Motor neuron (in vitro differentiated cells): ENCODE measurements around the gene FGF14. TPM values are rescaled to one million over a fixed set of nuclear protein-coding genes. Genes with fewer than 3 reads are reported as not detected.
"Not testable (repeated sequence)": the region's sequence is repeated elsewhere in the genome, so short reads cannot be mapped to it uniquely, and the experiment has no call there.

Source experiments
- ATAC-seq, 8 experiments: fragments of 200-7000 bp; cut with Tn5 transposase; replicated peaks in 6 of 8; 2 replicates each; pipeline ENCODE4 v1.8.0; 2021; ENCODE audit warnings: mild to moderate bottlenecking in 8 of 8, moderate library complexity in 8 of 8
- H3K27ac ChIP-seq, 2 donors: fragments of 250-450 bp; sonication (Bioruptor Pico); 2 replicates each; pipeline ENCODE4 v1.9.0; 2021; ENCODE audit warnings: antibody characterized with exemption in 2 of 2, mild to moderate bottlenecking in 2 of 2, moderate library complexity in 1 of 2
- H3K4me1 ChIP-seq, 2 donors: fragments of 250-450 bp; sonication (Bioruptor Pico); replicated peaks in 1 of 2; 2 replicates each; pipeline ENCODE4 v1.6.1; 2021; ENCODE audit warnings: antibody characterized with exemption in 2 of 2, mild to moderate bottlenecking in 2 of 2, moderate library complexity in 1 of 2
- H3K4me3 ChIP-seq, 5 donors: fragments of 250-450 bp; sonication (Bioruptor Pico); 2 replicates each; pipeline ENCODE4 v1.9.0; 2021; ENCODE audit warnings: antibody characterized with exemption in 5 of 5, mild to moderate bottlenecking in 5 of 5, moderate library complexity in 4 of 5
- WGBS, 10 experiments: fragments of 450-650 bp; shearing (Covaris generic); methylation state at CpG; one replicate each; pipeline ENCODE4 v1.0.0; 2022; 5-methylcytosine and 5-hydroxymethylcytosine counted together
- in situ Hi-C, 9 experiments: fragments of 400-800 bp; cut with MboI; loops; one replicate each; pipeline ENCODE4 v1.15.0; 2021; ENCODE audit warnings: low sequenced_read_pairs in 9 of 9, low pct_unique_long_range_greater_than_20kb in 2 of 9; ENCODE audit not compliant: unreplicated experiment in 9 of 9
- total RNA-seq, 8 experiments: library from RNA; unstranded; fragments of 300-600 nt; gene quantifications; 2 replicates each; pipeline versions ENCODE4 v1.2.3 to v1.2.4, GENCODE V29; 2022

The FGF14 gene
- total RNA-seq, 8 experiments from 2014 or later = 0.66 to 20.0 (median 8.7) TPM

DNA sequence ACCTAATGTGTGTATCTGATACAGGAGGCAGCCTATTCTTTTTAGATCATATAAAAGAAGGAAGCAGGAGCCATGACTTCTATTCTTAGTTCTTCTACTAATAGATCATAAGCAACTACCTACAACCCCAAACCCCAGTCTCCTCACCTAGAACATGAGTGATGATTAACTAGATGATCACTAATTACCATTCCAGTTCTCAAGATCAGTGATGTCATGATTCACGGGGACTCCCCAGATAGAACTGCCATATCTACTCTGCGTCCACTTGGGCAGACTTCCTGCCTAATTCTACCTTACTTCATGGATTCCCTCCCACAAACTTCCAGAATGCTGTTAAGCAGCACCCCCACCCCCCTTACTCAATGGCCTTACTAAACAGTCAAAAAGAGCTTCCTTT is 380.1 kb downstream of the FGF14 start:
- WGBS, 10 experiments = 60 to 100% (median 81%) methylated on average over 1 to 2 of the region's 2 CpGs; no CpG with 5 or more reads in 6 of the 10 experiments
- H3K4me3 ChIP-seq = no peak overlapping the region

DNA sequence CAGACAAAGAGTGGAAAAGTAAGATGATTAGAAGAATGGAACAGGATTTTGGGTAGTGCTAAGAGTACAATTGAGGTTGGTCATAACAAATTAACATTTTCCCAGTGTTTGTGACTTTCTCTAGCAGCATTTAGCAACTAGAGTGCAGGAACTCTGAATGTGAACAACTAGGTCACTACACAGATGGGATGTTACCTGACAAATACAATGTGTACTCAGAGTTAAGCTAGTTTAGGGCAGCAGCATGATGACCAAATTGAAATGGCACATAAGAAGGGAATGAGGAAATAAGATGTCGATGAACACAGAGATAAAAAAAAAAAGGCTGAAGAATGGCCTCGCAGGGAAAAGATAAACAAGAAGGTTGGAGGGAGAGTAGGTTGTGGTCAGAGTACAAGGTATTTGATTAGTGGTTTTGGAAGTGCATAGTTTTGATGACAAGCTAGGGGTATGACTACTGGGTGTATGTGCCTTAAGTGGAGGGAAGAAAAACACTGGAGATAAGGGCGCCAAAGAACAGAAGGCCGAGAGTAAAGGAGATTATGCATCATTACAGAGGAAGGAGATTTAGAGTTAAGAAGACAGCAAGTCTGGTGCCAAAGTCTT is 381.1 kb downstream of the FGF14 start:
- no peaks in the 10 kb centered on the region for H3K4me1 ChIP-seq
- H3K27ac ChIP-seq = no peak overlapping the region
- WGBS, 10 experiments = 10 to 100% (median 78%) methylated on average over 3 to 4 of the region's 4 CpGs
- ATAC-seq = no peak
- in situ Hi-C loops = no loop called here
- no peak overlapping the region for H3K4me3 ChIP-seq

More for the DNA sequence above, 380.1 kb downstream of the FGF14 start:
- Histone ChIP-seq H3K27ac (no peak overlapping the region), H3K4me1 (no peaks in the 10 kb centered on the region)
- in situ Hi-C loops = no loop called here
- no peak for ATAC-seq

DNA sequence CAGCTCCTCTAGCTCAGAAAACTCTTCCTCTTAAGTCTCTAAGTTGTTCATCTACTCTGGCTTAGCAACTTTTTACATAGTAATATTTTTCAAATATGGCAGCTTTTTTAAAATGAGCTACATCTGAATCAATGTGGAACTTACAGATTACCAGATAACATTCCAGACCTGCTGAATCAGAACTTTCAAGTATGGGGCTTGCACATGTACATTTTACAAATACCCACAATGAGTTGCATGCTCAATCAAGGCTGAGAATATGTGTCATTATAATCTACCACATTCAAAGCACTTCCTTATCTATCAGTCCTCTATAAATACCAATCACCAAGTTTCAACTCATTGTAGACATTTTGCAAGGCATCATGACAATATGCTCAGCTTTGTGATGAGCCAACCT is 383.1 kb downstream of the FGF14 start:
- no peak overlapping the region for H3K4me3 ChIP-seq
- peaks cover 0 to under 1% of the 10 kb centered on the region in 2 donors for H3K4me1 ChIP-seq
- in situ Hi-C loops = no loop called here
- no peak overlapping the region for H3K27ac ChIP-seq
- ATAC-seq = no peak

DNA sequence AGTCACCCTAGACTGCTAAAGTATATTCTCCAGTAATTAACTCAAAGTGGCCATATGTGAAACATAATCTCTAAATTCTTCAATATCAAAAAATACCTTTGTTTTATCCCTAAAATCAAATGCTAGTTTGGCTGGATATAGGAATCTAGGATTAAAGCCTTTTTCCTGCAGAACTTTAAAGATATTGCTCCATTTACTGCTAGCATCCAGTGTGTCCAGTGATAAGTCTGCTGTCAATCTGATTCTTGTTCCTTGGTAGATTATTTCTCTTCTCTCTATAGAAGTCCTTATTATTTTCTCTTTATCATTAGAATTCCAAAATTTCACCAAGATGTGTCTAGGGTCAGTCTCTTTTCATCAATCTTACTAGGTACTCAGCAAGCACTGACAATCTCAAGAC is 384.6 kb downstream of the FGF14 start:
- H3K4me1 ChIP-seq = peaks cover 4 to 15% of the 10 kb centered on the region in 2 donors
- in situ Hi-C loops = no loop called here
- H3K27ac ChIP-seq = no peak overlapping the region
- H3K4me3 ChIP-seq = no peak overlapping the region
- no peak for ATAC-seq

DNA sequence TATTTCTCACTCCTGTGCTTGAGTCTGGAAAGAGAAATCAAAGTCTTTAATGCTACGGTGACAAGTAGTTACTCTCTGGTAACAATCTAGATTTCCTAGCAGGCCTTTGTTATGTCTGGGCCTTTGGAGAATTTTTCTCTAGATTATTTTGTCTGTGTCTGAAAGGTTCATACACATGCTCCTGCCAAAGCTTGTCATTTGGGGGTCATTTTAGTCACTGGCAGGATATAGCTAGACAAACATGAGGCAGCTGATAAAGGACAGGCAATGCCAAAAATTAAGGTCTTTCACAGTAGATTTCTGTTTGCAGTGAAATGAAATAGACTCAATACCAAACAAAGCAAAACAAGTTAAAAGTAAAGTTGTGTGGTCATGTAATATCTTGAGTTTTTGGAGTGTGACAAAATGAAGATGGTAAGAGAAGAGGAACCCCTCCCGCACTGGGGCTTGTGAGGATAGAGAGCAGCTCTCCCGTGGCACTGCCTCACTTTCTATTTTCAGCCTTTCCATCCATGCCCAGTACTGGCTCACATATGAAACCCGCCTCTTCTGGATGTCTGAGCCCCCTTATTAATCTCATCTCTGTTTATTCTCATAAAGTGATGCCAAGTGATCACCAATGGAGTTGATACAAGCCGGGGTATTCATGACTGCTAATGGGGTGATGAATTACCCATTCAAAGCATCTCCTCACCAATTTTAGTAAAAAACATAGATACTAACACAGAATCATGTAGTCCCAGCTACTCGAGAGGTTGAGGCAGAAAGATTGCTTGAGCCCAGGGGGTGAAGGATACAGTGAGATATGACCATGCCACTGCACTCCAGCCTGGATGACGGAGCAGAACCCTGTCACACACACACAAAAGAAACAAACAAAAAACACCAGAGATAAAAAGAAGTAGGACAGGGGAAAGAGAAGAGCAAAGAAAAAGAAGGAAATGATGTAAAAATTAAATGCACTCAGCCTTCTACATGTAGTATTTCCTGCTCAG is 389.3 kb downstream of the FGF14 start:
- 6 to 98% (median 74%) methylated on average over 2 to 7 of the region's 7 CpGs for WGBS, 10 experiments
- Histone ChIP-seq H3K27ac (no peak overlapping the region), H3K4me3 (no peak overlapping the region), H3K4me1 (peaks cover 10 to 44% of the 10 kb centered on the region in 2 donors)
- in situ Hi-C loops = no loop called here
- no peak for ATAC-seq

DNA sequence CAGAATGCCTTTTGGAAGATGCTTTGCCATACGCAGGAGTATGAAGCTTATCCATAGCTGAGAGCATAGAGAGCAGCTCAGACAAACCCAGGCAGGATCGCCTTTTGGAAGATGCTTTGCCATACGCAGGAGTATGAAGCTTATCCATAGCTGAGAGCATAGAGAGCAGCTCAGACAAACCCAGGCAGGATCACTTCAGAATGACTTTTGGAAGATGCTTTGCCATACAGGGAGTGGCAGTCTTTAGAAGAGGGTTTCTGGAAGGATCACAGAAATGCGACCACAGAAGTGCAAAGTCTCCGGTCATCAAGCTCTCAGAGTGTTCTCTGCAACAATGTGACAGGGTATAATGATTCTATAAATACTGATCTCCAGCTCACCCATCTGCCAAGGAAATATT is 390.4 kb downstream of the FGF14 start:
- H3K4me3 ChIP-seq, in situ Hi-C loops, H3K27ac ChIP-seq: not testable (repeated sequence)
- H3K4me1 ChIP-seq = peaks cover 10 to 44% of the 10 kb centered on the region in 2 donors
- 0 to 100% (median 49%) methylated on average over 1 to 5 of the region's 5 CpGs; no CpG with 5 or more reads in 2 of the 10 experiments for WGBS, 10 experiments
- ATAC-seq = peak in 5 of 8 experiments; percentile 43 to 87 (median 73)

DNA sequence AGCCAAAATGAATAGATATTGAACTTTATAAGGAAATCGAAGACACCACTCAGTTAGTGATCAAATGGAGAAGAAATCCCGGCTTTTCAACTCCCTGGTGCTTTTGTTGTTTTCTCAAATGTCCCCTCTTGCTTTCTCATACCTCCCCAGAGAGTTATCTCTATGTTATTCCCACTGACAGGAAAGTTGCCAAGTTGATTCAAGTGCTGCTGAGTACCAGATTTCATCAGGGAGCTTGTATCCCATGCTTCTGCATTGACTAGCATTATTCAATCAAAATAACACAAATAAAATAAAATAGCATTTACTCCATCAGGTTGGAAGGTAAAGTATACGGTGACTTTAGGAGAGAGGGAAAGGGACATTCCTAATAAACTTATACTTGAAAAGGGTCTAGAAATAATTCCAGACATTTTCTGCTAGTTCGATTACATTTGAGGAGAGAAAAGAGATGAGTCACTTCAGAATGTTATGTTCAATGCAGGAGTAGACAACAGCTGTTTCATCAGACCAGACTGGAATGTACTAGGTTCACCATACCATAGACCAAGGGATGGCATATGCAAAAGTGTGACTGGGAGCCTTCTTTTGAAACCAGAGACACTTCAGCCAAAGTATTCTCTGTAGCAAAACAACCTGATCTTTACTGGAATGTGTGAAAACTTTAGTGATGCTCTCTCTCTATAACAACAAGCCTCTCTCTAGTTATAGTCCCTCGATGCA is 397.8 kb downstream of the FGF14 start:
- 0 to 93% (median 72%) methylated on average over 2 to 5 of the region's 5 CpGs for WGBS, 10 experiments
- Histone ChIP-seq H3K27ac (no peak overlapping the region), H3K4me1 (peaks cover 3 to 7% of the 10 kb centered on the region in 2 donors), H3K4me3 (no peak overlapping the region)
- ATAC-seq = peak in 3 of 8 experiments; percentile 30 to 78 (median 64)
- in situ Hi-C loops = no loop called here

DNA sequence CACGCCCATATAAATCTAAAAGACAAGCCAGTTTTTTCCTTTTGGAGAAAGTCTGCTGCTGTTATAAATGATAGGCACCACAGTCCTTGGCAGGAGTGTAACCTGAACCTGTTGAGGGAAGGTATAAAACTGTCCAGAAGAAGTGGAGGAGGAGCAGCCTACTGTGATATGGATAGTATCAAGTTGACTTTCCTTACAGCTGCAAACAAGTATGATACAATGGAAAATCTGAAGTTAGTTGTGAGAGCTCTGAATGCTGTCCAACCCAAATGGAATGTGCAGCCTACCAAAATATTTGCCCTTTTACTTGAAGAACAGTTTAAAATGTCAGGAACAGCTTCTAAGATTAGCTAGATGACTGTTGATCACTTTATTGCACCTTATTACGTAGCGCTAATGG is 399.6 kb downstream of the FGF14 start:
- ATAC-seq = no peak
- no peak overlapping the region for H3K27ac ChIP-seq
- in situ Hi-C loops = no loop called here
- WGBS, 10 experiments = 0 to 100% (median 90%) methylated on average over 1 to 3 of the region's 3 CpGs; no CpG with 5 or more reads in 2 of the 10 experiments
- peaks cover 0 to 3% of the 10 kb centered on the region in 2 donors for H3K4me1 ChIP-seq
- H3K4me3 ChIP-seq = no peak overlapping the region

DNA sequence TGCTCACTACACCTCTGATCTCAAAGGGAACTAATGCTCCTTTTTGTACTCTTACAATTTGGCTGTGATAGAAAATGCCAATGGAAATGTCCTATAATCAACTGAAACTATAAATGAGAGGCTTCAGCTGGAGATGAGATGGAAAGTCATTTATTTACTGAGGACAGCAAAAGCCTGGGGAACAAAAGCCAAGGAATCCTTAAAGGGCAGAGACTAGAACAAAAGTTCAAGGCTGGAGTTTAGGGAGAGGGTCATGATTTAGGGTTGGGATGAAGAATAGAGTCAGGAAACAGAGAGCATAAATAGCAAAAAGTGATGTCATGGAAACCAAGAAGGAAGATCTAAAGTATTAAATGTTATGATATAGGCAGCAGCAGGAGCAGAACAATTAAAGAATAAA is 401.1 kb downstream of the FGF14 start:
- H3K4me3 ChIP-seq = no peak overlapping the region
- no peak overlapping the region for H3K27ac ChIP-seq
- H3K4me1 ChIP-seq = peaks cover 0 to 3% of the 10 kb centered on the region in 2 donors
- in situ Hi-C loops = no loop called here
- ATAC-seq = no peak

DNA sequence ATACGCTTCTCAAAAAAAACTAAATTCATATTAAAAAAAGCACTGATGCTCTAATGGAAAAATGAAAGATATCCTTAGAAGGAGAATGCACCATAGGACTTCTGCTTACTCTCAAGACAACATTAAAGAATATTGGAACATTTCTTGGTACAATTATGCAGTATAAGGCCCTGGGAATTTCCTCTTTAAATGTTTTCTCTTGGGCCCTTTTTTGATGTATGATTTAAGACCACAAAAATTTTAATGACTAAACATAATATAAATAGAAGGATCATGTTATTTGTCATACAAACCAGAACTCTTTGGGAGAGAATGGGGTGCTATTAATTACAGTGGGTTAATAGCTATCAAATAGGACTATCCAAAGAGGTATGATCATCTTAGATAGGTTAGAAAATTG is 403.7 kb downstream of the FGF14 start:
- Histone ChIP-seq H3K4me1 (peaks cover 0 to 3% of the 10 kb centered on the region in 2 donors), H3K27ac (no peak overlapping the region), H3K4me3 (no peak overlapping the region)
- in situ Hi-C loops = no loop called here
- 83 to 100% (median 91%) methylated on average over 1 of the region's 1 CpG; no CpG with 5 or more reads in 1 of the 10 experiments for WGBS, 10 experiments
- no peak for ATAC-seq

DNA sequence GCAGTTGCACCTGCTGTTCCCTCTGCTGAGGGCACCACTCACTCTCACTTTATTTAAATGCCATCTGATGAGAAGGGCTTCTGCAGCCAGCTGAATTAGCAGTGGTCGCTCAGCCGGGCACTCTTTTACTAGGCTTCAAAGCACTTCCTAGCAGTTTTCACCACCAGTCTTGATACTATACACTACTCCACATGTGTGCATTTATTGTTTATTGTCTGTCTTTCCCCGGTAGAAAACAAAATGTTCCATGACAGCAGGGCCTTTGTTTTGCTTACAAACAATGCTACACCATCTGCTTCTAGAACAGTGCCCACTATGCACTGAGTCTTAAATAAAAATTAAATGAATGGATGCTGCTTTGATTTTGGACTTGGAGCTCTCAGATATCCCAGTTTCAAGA is 404.9 kb downstream of the FGF14 start:
- Histone ChIP-seq H3K4me3 (no peak overlapping the region), H3K27ac (no peak overlapping the region), H3K4me1 (peaks cover 0 to 3% of the 10 kb centered on the region in 2 donors)
- WGBS, 10 experiments = 35 to 100% (median 63%) methylated on average over 1 to 3 of the region's 3 CpGs; no CpG with 5 or more reads in 2 of the 10 experiments
- in situ Hi-C loops = no loop called here
- ATAC-seq = no peak

DNA sequence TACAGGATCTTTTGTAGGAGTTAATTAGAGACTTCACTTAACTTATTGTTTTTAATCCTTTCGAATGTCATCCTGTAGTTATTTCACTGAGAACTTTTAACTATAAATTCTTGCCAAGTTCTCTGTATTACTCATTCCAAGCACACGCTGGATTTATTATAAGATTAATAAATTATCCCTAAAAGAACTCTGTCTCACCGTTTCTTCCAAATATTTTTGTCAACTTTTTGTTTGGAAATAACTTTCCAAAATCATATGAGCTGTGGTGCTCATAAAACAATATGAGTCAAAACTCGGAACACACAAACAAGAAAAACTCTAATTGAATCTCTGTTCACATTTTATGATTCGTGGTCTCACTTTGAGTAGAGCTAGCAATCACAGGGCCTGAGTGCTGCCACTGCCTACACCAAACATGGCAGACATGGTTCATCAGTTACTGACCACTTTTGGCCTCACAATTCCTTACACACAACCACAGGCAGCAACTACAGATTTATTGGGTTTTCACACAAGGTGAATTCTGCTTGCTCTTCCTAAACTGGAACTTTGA is 412.0 kb downstream of the FGF14 start:
- Histone ChIP-seq H3K4me3 (no peak overlapping the region), H3K4me1 (peaks cover 0 to 12% of the 10 kb centered on the region in 2 donors), H3K27ac (no peak overlapping the region)
- in situ Hi-C loops = no loop called here
- 1 to 95% (median 67%) methylated on average over 3 to 5 of the region's 5 CpGs for WGBS, 10 experiments
- no peak for ATAC-seq

DNA sequence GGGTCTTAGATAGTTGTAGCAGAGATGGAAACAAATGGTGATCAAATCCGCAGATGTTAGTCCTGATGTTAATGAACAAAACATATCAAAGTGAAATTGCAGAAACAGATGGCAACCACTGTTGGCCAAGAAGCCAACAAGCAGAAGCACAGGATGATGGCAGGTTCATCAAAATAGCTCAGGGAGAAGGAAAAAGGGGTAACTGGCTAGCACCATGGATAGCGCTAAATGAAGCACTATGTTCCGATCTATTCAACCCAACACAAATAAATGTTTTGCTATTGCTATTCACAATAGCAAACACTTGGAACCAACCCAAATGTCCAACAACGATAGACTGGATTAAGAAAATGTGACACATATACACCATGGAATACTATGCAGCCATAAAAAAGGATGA is 413.7 kb downstream of the FGF14 start:
- 0 to 100% (median 78%) methylated on average over 1 to 4 of the region's 4 CpGs; no CpG with 5 or more reads in 2 of the 10 experiments for WGBS, 10 experiments
- in situ Hi-C loops = no loop called here
- H3K4me1 ChIP-seq = peaks cover 0 to 17% of the 10 kb centered on the region in 2 donors
- ATAC-seq = no peak
- no peak overlapping the region for H3K4me3 ChIP-seq
- H3K27ac ChIP-seq = no peak overlapping the region
